SK-N-SH (cell line): ENCODE measurements around the gene WDR81. TPM values are rescaled to one million over a fixed set of nuclear protein-coding genes. Genes with fewer than 3 reads are reported as not detected.
"Not testable (repeated sequence)": the region's sequence is repeated elsewhere in the genome, so short reads cannot be mapped to it uniquely, and the experiment has no call there.

Experiments
- CTCF ChIA-PET: fragments of 300-600, 350-600 bp; formaldehyde crosslinking; extraction: SDS; loops from one replicate; lab custom pipeline; 2021; lab: Yijun Ruan, JAX
- POLR2A ChIA-PET: fragments of 350-600 bp; sonication (Branson Sonifier 250); formaldehyde crosslinking; extraction: SDS; loops from one replicate; lab custom pipeline; 2020; ENCODE audit warnings: antibody characterized with exemption, inconsistent platforms; lab: Yijun Ruan, JAX
- DNase-seq: peaks from one replicate; pipeline ENCODE4 v3.0.0; 2012
- H2AFZ ChIP-seq: fragments of 200-600 bp; sonication (generic); 2 replicates; pipeline ENCODE4 v1.8.1; 2016; ENCODE audit warnings: antibody characterized with exemption, mild to moderate bottlenecking, low read depth
- H3F3A ChIP-seq: fragments of 200-600 bp; sonication (generic); replicated peaks from 2 replicates; pipeline ENCODE3; 2016; ENCODE audit warnings: antibody characterized with exemption, mild to moderate bottlenecking; ENCODE audit not compliant: insufficient read depth
- H3K27ac ChIP-seq, 2 experiments: fragments of 200-500 bp in 1 of 2; fragments of 200-600 bp in 1 of 2; sonication (Bioruptor generic) in 1 of 2; sonication (generic), shearing (Covaris generic) in 1 of 2; 2 replicates each; pipeline versions ENCODE4 v1.5.1 to v1.6.1; 2014 to 2016; ENCODE audit warnings: low read depth in 2 of 2, inconsistent platforms in 1 of 2, low read length in 1 of 2, mild to moderate bottlenecking in 1 of 2, mixed read lengths in 1 of 2
- H3K27me3 ChIP-seq: fragments of 200-600 bp; sonication (generic), shearing (Covaris generic); 2 replicates; pipeline ENCODE4 v1.6.1; 2016; ENCODE audit warnings: mixed run types; ENCODE audit not compliant: insufficient read depth
- H3K36me3 ChIP-seq, 2 experiments: fragments of 200-500 bp in 1 of 2; fragments of 200-600 bp in 1 of 2; sonication (Bioruptor generic) in 1 of 2; sonication (generic) in 1 of 2; replicated peaks in 1 of 2; 2 replicates each; pipeline versions ENCODE3 to v1.5.1; 2014 to 2016; ENCODE audit warnings: low read length in 1 of 2, mild to moderate bottlenecking in 1 of 2; ENCODE audit not compliant: insufficient read depth in 2 of 2, control insufficient read depth in 1 of 2
- H3K4me1 ChIP-seq, 2 experiments: fragments of 200-500 bp in 1 of 2; fragments of 200-600 bp in 1 of 2; sonication (Bioruptor generic) in 1 of 2; sonication (generic), shearing (Covaris generic) in 1 of 2; 2 replicates each; pipeline versions ENCODE4 v1.5.1 to v1.6.1; 2014 to 2016; ENCODE audit warnings: low read depth in 1 of 2, low read length in 1 of 2, mixed run types in 1 of 2; ENCODE audit not compliant: insufficient read depth in 2 of 2, control insufficient read depth in 1 of 2
- H3K4me2 ChIP-seq: fragments of 200-600 bp; sonication (generic), shearing (Covaris generic); 2 replicates; pipeline ENCODE4 v1.6.1; 2017; ENCODE audit warnings: mixed run types
- H3K4me3 ChIP-seq, 2 experiments: fragments of 200-500 bp in 1 of 2; fragments of 200-600 bp in 1 of 2; sonication (Bioruptor generic) in 1 of 2; sonication (generic), shearing (Covaris generic) in 1 of 2; 2 replicates each; pipeline versions ENCODE4 v1.5.1 to v1.8.1; 2014 to 2016; ENCODE audit warnings: low read depth in 2 of 2, inconsistent platforms in 1 of 2, low read length in 1 of 2, mild to moderate bottlenecking in 1 of 2, mixed read lengths in 1 of 2, moderate library complexity in 1 of 2
- H3K79me2 ChIP-seq: fragments of 200-600 bp; sonication (generic); 2 replicates; pipeline ENCODE4 v1.8.1; 2017; ENCODE audit warnings: mild to moderate bottlenecking; ENCODE audit not compliant: insufficient read depth
- H3K9ac ChIP-seq: fragments of 200-600 bp; sonication (generic); 2 replicates; pipeline ENCODE4 v1.6.1; 2017; ENCODE audit warnings: mixed run types
- H3K9me2 ChIP-seq: fragments of 200-600 bp; sonication (generic); 2 replicates; pipeline ENCODE4 v1.6.1; 2017; ENCODE audit warnings: mixed run types
- H3K9me3 ChIP-seq: fragments of 200-600 bp; sonication (generic); 2 replicates; pipeline ENCODE4 v1.6.1; 2017; ENCODE audit warnings: mixed run types, mild to moderate bottlenecking, moderate library complexity
- H4K20me1 ChIP-seq: fragments of 200-600 bp; sonication (generic); 2 replicates; pipeline ENCODE4 v1.6.1; 2017; ENCODE audit warnings: mild to moderate bottlenecking, mixed run types; ENCODE audit not compliant: insufficient read depth
- CHD2 ChIP-seq: fragments of 150-350 bp; IDR thresholded peaks from 2 replicates; pipeline ENCODE4 v1.6.1; 2018; ENCODE audit warnings: low read length; ENCODE audit not compliant: partially characterized antibody
- GABPA ChIP-seq: IDR thresholded peaks from 2 replicates; pipeline ENCODE4 v1.4.0; 2012; ENCODE audit warnings: low read depth, mild to moderate bottlenecking
- GATA2 ChIP-seq: sonication (generic); formaldehyde crosslinking; IDR thresholded peaks from 2 replicates; pipeline ENCODE4 v1.5.0; 2020; ENCODE audit warnings: mild to moderate bottlenecking, missing genetic modification reagents
- RAD21 ChIP-seq: IDR thresholded peaks from 2 replicates; pipeline ENCODE4 v1.6.1; 2012; ENCODE audit warnings: mild to moderate bottlenecking, low read length
- RCOR1 ChIP-seq: fragments of 150-350 bp; IDR thresholded peaks from 2 replicates; pipeline ENCODE4 v1.6.1; 2017; ENCODE audit warnings: antibody characterized with exemption, low read length
- SMC3 ChIP-seq: IDR thresholded peaks from 2 replicates; pipeline ENCODE4 v1.6.1; 2012; ENCODE audit warnings: low read depth, low read length, improper control_type of control experiment
- TCF12 ChIP-seq: IDR thresholded peaks from 2 replicates; pipeline ENCODE4 v1.4.0; 2012
- WGBS: methylation state at CpG from one replicate; pipeline ENCODE4 v1.1.6; 2017; ENCODE audit warnings: low lambda C conversion rate; 5-methylcytosine and 5-hydroxymethylcytosine counted together
- polyA plus RNA-seq, 3 experiments: library from polyadenylated mRNA; depleted of rRNA; stranded (reverse); fragments of >200 nt; gene quantifications; 2 replicates each; pipeline ENCODE4 v1.2.3, GENCODE V29; 2012
- TF ChIP-seq, protein P1 (sequence below): fragments of 200-600 bp; sonication (generic); IDR thresholded peaks from 2 replicates; pipeline ENCODE4 v1.6.1; 2017; ENCODE audit warnings: antibody characterized with exemption, mild to moderate bottlenecking, moderate library complexity
- TF ChIP-seq, protein P2 (sequence below): IDR thresholded peaks from 2 replicates; pipeline ENCODE4 v1.4.0; 2012; ENCODE audit warnings: low read depth, borderline replicate concordance

Gene WDR81
- polyA plus RNA-seq, 1 of the 3 experiments (the other 2 are of a cell fraction), result 9.3 TPM

DNA sequence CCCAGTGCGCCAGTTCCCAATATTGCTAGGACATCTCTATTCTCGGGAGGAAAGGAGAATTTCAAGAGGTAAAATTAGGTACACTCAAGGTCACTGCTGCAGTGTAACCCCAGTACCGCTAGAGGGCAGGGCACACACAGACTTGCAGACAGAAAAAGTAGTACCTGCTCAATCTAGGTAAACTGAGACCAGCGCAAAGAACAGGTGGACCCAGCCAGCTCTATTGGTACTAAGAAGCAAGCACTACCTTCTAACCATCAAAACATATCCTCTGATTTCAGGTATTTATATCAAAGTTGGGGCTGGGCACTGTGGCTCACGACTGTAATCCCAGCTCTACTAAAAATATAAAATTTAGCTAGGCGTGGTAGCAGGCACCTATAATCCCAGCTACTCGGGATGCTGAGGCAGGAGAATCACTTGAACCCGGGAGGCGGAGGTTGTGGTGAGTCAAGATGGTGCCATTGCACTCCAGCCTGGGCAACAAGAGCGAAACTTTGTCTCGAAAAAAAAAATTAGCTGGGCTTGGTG is 3.6 kb upstream of the WDR81 start:
- Histone ChIP-seq H3K36me3 (no peaks in the 10 kb centered on the region), H2AFZ (peak overlapping the region; percentile 34; the same call in 1 of the 2 replicates), H3K4me3 (no peak overlapping the region; a peak in 2 of 4 replicates), H3K9me3 (no peaks in the 10 kb centered on the region), H3K4me2 (0 out of 2 replicates have a peak overlapping the region, but pooled peaks have one; percentile 1), H3K4me1 (peaks cover 6 to 21% of the 10 kb centered on the region in 2 experiments; a peak in 2 of 4 replicates), H3K79me2 (peaks cover 11% of the 10 kb centered on the region), H3K9ac (no peak overlapping the region), H4K20me1 (no peaks in the 10 kb centered on the region), H3K9me2 (no peaks in the 10 kb centered on the region), H3K27me3 (no peaks in the 10 kb centered on the region), H3K27ac (no peak overlapping the region), H3F3A (peaks cover 23% of the 10 kb centered on the region)
- ChIA-PET POLR2A (interaction anchor here (1.6 kb wide), 1 partner anchor 108 kb away, joined by 6 read pairs; the partner anchor contains the start of gene SMYD4), CTCF (interaction anchor here (0.6 to 8.4 kb wide), 47 partner anchors 9 to 351 kb away, joined by 3 to 112 read pairs (median 4); partner anchors contain the start of genes DPH1, RILP, SERPINF1 and SMYD4)
- DNase-seq, result no peak
- 31% methylated on average over 11 of the region's 11 CpGs for WGBS
- peak; percentile 80 for TF ChIP-seq SMC3
- TF ChIP-seq GATA2, result no peak
- peak; percentile 95 for TF ChIP-seq RAD21
- TF ChIP-seq TCF12, result no peak
- TF ChIP-seq RCOR1, result 0 out of 2 replicates have a peak, but pooled peaks have one; percentile 27
- TF ChIP-seq GABPA, result no peak
- TF ChIP-seq CHD2, result peak; percentile 37
- TF ChIP-seq, protein P1, sequence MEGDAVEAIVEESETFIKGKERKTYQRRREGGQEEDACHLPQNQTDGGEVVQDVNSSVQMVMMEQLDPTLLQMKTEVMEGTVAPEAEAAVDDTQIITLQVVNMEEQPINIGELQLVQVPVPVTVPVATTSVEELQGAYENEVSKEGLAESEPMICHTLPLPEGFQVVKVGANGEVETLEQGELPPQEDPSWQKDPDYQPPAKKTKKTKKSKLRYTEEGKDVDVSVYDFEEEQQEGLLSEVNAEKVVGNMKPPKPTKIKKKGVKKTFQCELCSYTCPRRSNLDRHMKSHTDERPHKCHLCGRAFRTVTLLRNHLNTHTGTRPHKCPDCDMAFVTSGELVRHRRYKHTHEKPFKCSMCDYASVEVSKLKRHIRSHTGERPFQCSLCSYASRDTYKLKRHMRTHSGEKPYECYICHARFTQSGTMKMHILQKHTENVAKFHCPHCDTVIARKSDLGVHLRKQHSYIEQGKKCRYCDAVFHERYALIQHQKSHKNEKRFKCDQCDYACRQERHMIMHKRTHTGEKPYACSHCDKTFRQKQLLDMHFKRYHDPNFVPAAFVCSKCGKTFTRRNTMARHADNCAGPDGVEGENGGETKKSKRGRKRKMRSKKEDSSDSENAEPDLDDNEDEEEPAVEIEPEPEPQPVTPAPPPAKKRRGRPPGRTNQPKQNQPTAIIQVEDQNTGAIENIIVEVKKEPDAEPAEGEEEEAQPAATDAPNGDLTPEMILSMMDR, result peak; percentile 99

DNA sequence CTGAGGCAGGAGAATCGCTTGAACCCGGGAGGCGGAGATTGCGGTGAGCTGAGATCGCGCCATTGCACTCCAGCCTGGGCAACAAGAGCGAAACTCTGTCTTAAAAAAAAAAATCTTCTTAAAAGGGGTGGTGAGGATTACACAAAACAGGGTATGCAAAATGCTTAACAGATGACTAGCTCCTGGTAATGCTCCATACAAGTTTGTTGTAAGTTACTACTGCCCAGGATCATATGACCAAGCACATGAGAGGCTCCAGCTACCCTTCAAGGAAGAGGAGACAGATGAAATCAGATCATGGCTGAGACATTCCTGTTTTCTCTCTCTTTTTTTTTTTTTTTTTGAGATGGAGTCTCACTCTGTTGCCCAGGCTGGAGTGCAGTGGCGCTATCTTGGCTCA is 2.5 kb upstream of the WDR81 start:
- H3K9ac ChIP-seq, H3K27ac ChIP-seq, DNase-seq, H3K9me3 ChIP-seq, H3K4me2 ChIP-seq, H3K4me3 ChIP-seq, H2AFZ ChIP-seq, H3K9me2 ChIP-seq, H4K20me1 ChIP-seq, H3K27me3 ChIP-seq: not testable (repeated sequence)
- CTCF ChIA-PET, result interaction anchor here (0.6 to 8.4 kb wide), 16 partner anchors 13 to 456 kb away, joined by 3 to 112 read pairs (median 5); partner anchors contain the start of gene SERPINF1
- WGBS, result 98% methylated on average over 8 of the region's 8 CpGs
- Histone ChIP-seq H3F3A (peaks cover 20% of the 10 kb centered on the region), H3K79me2 (peaks cover 13% of the 10 kb centered on the region; the same call in 1 of the 2 replicates), H3K4me1 (peaks cover 6 to 21% of the 10 kb centered on the region in 2 experiments; a peak in 2 of 4 replicates), H3K36me3 (peaks cover 0 to 11% of the 10 kb centered on the region in 2 experiments)
- POLR2A ChIA-PET, result interaction anchor here (0.7 to 1.6 kb wide), 2 partner anchors 107 to 110 kb away, joined by 3 to 6 read pairs; partner anchors contain the start of gene SMYD4
- TF ChIP-seq, protein P2, sequence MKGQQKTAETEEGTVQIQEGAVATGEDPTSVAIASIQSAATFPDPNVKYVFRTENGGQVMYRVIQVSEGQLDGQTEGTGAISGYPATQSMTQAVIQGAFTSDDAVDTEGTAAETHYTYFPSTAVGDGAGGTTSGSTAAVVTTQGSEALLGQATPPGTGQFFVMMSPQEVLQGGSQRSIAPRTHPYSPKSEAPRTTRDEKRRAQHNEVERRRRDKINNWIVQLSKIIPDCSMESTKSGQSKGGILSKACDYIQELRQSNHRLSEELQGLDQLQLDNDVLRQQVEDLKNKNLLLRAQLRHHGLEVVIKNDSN, result peak; percentile 23; the same call in 1 of the 2 replicates
